Measurements from ENCODE around the gene WWC2.

WWC2 gene

DNA sequence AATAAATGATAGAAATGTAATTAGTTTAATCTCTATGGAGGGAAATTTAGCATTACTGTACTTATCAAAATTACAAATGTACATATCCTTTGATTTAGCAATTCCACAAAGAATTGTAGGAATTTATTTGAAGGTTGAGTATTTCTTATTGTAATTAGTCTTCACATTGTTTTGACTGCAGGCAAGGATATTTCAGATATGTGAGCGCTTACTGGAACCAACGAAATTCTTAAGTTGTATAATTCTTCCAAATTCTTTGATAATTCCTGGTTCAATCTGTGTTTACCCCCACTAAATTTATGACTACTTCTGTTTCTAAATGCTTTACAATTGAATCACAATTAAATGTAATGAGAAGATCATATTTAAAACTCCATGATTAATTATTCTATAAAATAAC, 26.9 kb upstream of the WWC2 start:
- in situ Hi-C loops (cut with MboI; ENCODE audit: low pct_unique_long_range_greater_than_20kb, low sequenced_read_pairs, unreplicated experiment): loop anchor here (10.0 kb wide), 1 partner anchor 193 kb away; no protein-coding TSS in a partner anchor
- TF ChIP-seq, protein P1, sequence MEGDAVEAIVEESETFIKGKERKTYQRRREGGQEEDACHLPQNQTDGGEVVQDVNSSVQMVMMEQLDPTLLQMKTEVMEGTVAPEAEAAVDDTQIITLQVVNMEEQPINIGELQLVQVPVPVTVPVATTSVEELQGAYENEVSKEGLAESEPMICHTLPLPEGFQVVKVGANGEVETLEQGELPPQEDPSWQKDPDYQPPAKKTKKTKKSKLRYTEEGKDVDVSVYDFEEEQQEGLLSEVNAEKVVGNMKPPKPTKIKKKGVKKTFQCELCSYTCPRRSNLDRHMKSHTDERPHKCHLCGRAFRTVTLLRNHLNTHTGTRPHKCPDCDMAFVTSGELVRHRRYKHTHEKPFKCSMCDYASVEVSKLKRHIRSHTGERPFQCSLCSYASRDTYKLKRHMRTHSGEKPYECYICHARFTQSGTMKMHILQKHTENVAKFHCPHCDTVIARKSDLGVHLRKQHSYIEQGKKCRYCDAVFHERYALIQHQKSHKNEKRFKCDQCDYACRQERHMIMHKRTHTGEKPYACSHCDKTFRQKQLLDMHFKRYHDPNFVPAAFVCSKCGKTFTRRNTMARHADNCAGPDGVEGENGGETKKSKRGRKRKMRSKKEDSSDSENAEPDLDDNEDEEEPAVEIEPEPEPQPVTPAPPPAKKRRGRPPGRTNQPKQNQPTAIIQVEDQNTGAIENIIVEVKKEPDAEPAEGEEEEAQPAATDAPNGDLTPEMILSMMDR (IDR thresholded peaks at IDR 0.05; ENCODE audit: extremely low read depth, insufficient read depth, missing control alignments): no peak
- DNase-seq (ENCODE audit: low spot score): no peak

DNA sequence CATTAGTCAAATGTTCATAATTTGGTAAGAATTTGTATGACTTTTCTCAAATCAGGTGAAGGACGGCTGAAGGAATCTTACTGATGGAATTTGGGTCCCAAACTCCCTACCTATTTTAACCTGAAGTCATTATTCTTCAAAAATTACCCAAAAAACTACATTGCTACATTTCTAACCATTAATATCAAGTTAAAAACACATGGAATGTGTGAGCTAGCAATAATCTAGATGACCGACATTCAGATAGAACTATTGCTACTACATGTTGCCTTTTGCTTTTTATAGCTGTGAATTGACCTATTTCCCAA, 25.3 kb upstream of the WWC2 start:
- TF ChIP-seq, protein P1 (IDR thresholded peaks at IDR 0.05; ENCODE audit: extremely low read depth, insufficient read depth, missing control alignments): no peak
- no peak for DNase-seq (ENCODE audit: low spot score)
- in situ Hi-C loops (cut with MboI; ENCODE audit: low pct_unique_long_range_greater_than_20kb, low sequenced_read_pairs, unreplicated experiment): loop anchor here (10.0 kb wide), 1 partner anchor 191 kb away; no protein-coding TSS in a partner anchor

DNA sequence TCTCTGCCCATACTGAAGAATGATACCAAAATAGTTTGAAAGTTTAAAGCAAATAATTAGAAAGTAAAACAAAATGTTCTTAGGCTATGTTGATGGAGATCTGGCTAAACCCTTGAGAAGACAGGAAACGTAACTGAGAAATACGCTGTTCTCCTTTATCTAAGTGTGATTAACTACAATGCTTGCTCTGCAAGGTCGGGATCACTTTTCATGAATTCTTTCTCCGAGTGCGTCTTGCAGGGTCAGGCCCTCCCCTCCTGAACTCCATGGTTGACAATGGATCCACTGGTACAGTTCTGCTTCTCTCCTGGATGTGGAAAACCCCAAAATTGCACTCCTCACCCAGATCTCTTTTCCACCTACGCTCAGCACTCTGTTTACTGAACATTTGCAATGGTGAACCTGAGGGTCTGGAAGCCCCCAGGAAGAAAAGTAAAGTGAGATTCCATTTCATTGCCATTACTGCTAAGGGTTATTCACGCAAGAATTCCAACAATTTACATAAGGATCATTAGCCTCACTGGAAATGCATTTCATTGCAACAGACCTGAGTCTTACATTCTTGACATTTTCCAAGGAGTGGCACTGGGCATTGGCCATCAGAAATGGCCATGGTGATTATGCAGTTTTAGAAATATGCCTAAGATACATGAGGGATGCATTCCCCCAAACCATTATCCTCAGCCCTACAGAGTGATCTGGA, 24.6 kb upstream of the WWC2 start:
- no peak for DNase-seq (ENCODE audit: low spot score)
- TF ChIP-seq, protein P1 (IDR thresholded peaks at IDR 0.05; ENCODE audit: extremely low read depth, insufficient read depth, missing control alignments): no peak
- in situ Hi-C loops (cut with MboI; ENCODE audit: low pct_unique_long_range_greater_than_20kb, low sequenced_read_pairs, unreplicated experiment): loop anchor here (10.0 kb wide), 1 partner anchor 190 kb away; no protein-coding TSS in a partner anchor

DNA sequence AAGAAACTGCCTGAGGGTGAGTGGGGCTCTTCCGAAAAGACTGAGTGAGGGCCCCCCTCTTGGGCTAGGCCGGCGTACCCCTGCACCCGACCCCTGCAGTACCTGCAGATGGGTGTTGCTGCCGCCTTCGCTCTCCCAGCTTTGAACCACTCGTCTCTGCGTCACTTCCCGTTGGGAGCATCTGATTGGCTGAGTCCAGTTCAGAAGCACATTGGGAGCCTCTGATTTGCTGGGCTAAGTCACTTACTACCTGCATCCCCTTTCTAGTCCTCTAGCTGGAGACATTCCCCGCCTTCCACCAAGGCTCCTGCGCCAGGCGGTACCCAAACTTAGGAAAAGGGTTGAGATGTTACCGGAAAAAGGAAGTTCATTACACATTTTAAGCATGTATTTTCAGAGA, 20.4 kb upstream of the WWC2 start:
- TF ChIP-seq, protein P1 (IDR thresholded peaks at IDR 0.05; ENCODE audit: extremely low read depth, insufficient read depth, missing control alignments): no peak
- DNase-seq (ENCODE audit: low spot score): no peak
- in situ Hi-C loops (cut with MboI; ENCODE audit: low pct_unique_long_range_greater_than_20kb, low sequenced_read_pairs, unreplicated experiment): loop anchor here (10.0 kb wide), 1 partner anchor 186 kb away; no protein-coding TSS in a partner anchor

GRCh38 chr4:183080372-183081115, 18.5 kb upstream of the WWC2 start:
- in situ Hi-C loops (cut with MboI; ENCODE audit: low pct_unique_long_range_greater_than_20kb, low sequenced_read_pairs, unreplicated experiment): no loop called here
- TF ChIP-seq, protein P1 (IDR thresholded peaks at IDR 0.05; ENCODE audit: extremely low read depth, insufficient read depth, missing control alignments): no peak
- DNase-seq (ENCODE audit: low spot score): no peak

DNA sequence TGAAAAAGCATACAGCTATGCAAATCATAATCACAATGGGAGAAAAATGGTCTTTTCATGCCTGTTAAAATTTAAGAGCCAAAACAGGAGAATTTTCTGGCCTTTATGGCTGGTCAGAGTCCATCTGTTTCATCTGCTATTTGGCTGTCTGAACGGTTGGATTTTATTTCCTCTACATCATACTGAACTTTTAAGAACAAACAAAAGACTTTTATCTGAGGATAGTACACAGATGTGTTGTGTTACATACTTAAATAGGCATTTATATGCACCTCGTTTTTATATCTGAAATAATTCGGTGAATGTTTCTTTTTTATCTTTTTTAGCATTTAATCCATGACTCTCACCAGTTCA, 18.0 kb upstream of the WWC2 start:
- in situ Hi-C loops (cut with MboI; ENCODE audit: low pct_unique_long_range_greater_than_20kb, low sequenced_read_pairs, unreplicated experiment): no loop called here
- DNase-seq (ENCODE audit: low spot score): no peak
- TF ChIP-seq, protein P1 (IDR thresholded peaks at IDR 0.05; ENCODE audit: extremely low read depth, insufficient read depth, missing control alignments): no peak
